HEK293 (cell line): Measurements from ENCODE around the gene CCR3.

Experiments used
- REST ChIP-seq: fragments of 450-650 bp; formaldehyde crosslinking; IDR thresholded peaks from 2 replicates; pipeline ENCODE4 v1.5.1; 2016; ENCODE audit warnings: missing biosample characterization, missing genetic modification characterization
- TCF7L2 ChIP-seq: IDR thresholded peaks from 2 replicates; pipeline ENCODE4 v1.6.1; 2011; ENCODE audit warnings: low read depth, mild to moderate bottlenecking, inconsistent platforms, low read length, moderate library complexity, borderline replicate concordance
- TF ChIP-seq, protein P1 (sequence below): sonication (generic); formaldehyde crosslinking; IDR thresholded peaks from 2 replicates; pipeline ENCODE4 v1.8.1; 2022; ENCODE audit warnings: mild to moderate bottlenecking, moderate library complexity, missing genetic modification reagents
- TF ChIP-seq, protein P2 (sequence below): fragments of 450-650 bp; formaldehyde crosslinking; IDR thresholded peaks from 2 replicates; pipeline ENCODE4 v1.5.1; 2017; ENCODE audit warnings: missing biosample characterization, missing genetic modification characterization

GRCh38 chr3:46266598-46266997 is 24.3 kb downstream of the CCR3 start:
- TF ChIP-seq, protein P1, sequence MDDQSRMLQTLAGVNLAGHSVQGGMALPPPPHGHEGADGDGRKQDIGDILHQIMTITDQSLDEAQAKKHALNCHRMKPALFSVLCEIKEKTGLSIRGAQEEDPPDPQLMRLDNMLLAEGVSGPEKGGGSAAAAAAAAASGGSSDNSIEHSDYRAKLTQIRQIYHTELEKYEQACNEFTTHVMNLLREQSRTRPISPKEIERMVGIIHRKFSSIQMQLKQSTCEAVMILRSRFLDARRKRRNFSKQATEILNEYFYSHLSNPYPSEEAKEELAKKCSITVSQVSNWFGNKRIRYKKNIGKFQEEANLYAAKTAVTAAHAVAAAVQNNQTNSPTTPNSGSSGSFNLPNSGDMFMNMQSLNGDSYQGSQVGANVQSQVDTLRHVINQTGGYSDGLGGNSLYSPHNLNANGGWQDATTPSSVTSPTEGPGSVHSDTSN, result no peak
- no peak for TF ChIP-seq TCF7L2
- no peak for TF ChIP-seq REST (tag by site-specific recombination)
- TF ChIP-seq, protein P2, sequence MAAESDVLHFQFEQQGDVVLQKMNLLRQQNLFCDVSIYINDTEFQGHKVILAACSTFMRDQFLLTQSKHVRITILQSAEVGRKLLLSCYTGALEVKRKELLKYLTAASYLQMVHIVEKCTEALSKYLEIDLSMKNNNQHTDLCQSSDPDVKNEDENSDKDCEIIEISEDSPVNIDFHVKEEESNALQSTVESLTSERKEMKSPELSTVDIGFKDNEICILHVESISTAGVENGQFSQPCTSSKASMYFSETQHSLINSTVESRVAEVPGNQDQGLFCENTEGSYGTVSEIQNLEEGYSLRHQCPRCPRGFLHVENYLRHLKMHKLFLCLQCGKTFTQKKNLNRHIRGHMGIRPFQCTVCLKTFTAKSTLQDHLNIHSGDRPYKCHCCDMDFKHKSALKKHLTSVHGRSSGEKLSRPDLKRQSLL (tag by site-specific recombination), result no peak
